ENCODE data around the gene ADAMTSL5. TPM values are rescaled to one million over a fixed set of nuclear protein-coding genes. Genes with fewer than 3 reads are reported as not detected.

ADAMTSL5 gene
- total RNA-seq, 1 experiment from 2014 or later: 0.86 TPM

GRCh38 chr19:1490311-1491113, 22.3 kb downstream of the ADAMTSL5 start, which contains the start of gene PCSK4:
TSS of gene PCSK4 (minus strand) at chr19:1490350. CDS start at chr19:1490346, 4 bp downstream.
- H3K27me3 ChIP-seq (replicated peaks; ENCODE audit: insufficient read depth, low read depth, low read length, poor library complexity): no peaks in the 10 kb centered on the region
- ChIA-PET CTCF (interaction anchor here (0.6 to 1.0 kb wide), 4 partner anchors 36 to 181 kb away, joined by 3 to 19 read pairs (median 5); no protein-coding TSS in a partner anchor), POLR2A (ENCODE audit: low non-redundant PET) (interaction anchor here (0.6 to 0.7 kb wide), 4 partner anchors 40 to 222 kb away, joined by 3 to 13 read pairs (median 4); partner anchors contain the start of gene CIRBP)
- H3K9me3 ChIP-seq (ENCODE audit: low read depth, low read length, poor library complexity, severe bottlenecking): no peaks in the 10 kb centered on the region
- H3K4me3 ChIP-seq (ENCODE audit: low read depth, low read length, poor library complexity, severe bottlenecking): peak within 1 kb of the TSS; percentile 56
- no TSS peak for BruUV-seq (replicated peaks)
- H3K27ac ChIP-seq (ENCODE audit: low read depth, low read length, poor library complexity, severe bottlenecking): peak within 1 kb of the TSS; percentile 83
- intact Hi-C loops (cut with micrococcal nuclease; ENCODE audit: unreplicated experiment): no loop called here
- TF ChIP-seq CTCF (conservative IDR thresholded peaks at IDR 0.05; ENCODE audit: low read depth, low read length) (no peak), EZH2 (IDR thresholded peaks at IDR 0.05; ENCODE audit: borderline replicate concordance, low read depth, low read length, poor library complexity, severe bottlenecking) (no peak)
- peaks cover 11% of the 10 kb centered on the region for H3K4me1 ChIP-seq (ENCODE audit: insufficient read depth, low read length, poor library complexity, severe bottlenecking)
- DNase-seq (ENCODE audit: low spot score): peak; percentile 98
- H3K36me3 ChIP-seq (ENCODE audit: insufficient read depth, low read length, poor library complexity, severe bottlenecking): no peaks in the 10 kb centered on the region

GRCh38 chr19:1489463-1490310, 23.1 kb downstream of the ADAMTSL5 start:
- intact Hi-C loops (cut with micrococcal nuclease; ENCODE audit: unreplicated experiment): no loop called here
- H3K27ac ChIP-seq (ENCODE audit: low read depth, low read length, poor library complexity, severe bottlenecking): peak overlapping the region; percentile 83

More at GRCh38 chr19:1489463-1490310, 23.1 kb downstream of the ADAMTSL5 start:
- TF ChIP-seq CTCF (conservative IDR thresholded peaks at IDR 0.05; ENCODE audit: low read depth, low read length) (no peak), EZH2 (IDR thresholded peaks at IDR 0.05; ENCODE audit: borderline replicate concordance, low read depth, low read length, poor library complexity, severe bottlenecking) (no peak)
- no peaks in the 10 kb centered on the region for H3K9me3 ChIP-seq (ENCODE audit: low read depth, low read length, poor library complexity, severe bottlenecking)
- ChIA-PET POLR2A (ENCODE audit: low non-redundant PET) (no interaction called here), CTCF (no interaction called here)
- DNase-seq (ENCODE audit: low spot score): no peak
- peak overlapping the region; percentile 56 for H3K4me3 ChIP-seq (ENCODE audit: low read depth, low read length, poor library complexity, severe bottlenecking)
- peaks cover 11% of the 10 kb centered on the region for H3K4me1 ChIP-seq (ENCODE audit: insufficient read depth, low read length, poor library complexity, severe bottlenecking)
- H3K27me3 ChIP-seq (replicated peaks; ENCODE audit: insufficient read depth, low read depth, low read length, poor library complexity): no peaks in the 10 kb centered on the region
- BruUV-seq (replicated peaks): no TSS peak
- no peaks in the 10 kb centered on the region for H3K36me3 ChIP-seq (ENCODE audit: insufficient read depth, low read length, poor library complexity, severe bottlenecking)

All from A673 (cell line).